B cell (primary cell): Measurements from ENCODE around the gene RNF4.

Source experiments
- CTCF ChIP-seq: fragments of 200-600 bp; IDR thresholded peaks from one replicate; pipeline ENCODE4 v1.8.0; 2022; ENCODE audit warnings: antibody characterized with exemption, mild to moderate bottlenecking
- EZH2 ChIP-seq: IDR thresholded peaks from 2 replicates; pipeline ENCODE4 v1.6.1; 2012; ENCODE audit warnings: borderline replicate concordance, low read depth, mild to moderate bottlenecking, moderate library complexity, low read length; ENCODE audit not compliant: insufficient read depth, poor library complexity, severe bottlenecking

GRCh38 chr4:2459589-2460349, 9.1 kb upstream of the RNF4 start:
- TF ChIP-seq CTCF: no peak
- TF ChIP-seq EZH2: no peak
